Measurements from ENCODE around the gene TNFRSF1B.

GRCh38 chr1:12170263-12170671, 3.5 kb downstream of the TNFRSF1B start:
- no peak for TF ChIP-seq POLR2A (IDR thresholded peaks at IDR 0.05)
- no peak for TF ChIP-seq CTCF (IDR thresholded peaks at IDR 0.05)
- no peak for TF ChIP-seq POLR2AphosphoS5 (IDR thresholded peaks at IDR 0.05)
